Duodenal mucosa (tissue), 2 donors: ENCODE measurements around the gene RNLS.
A peak's percentile ranks its signal among the peaks of the same experiment; 100 is the strongest.

Source experiments
- H3K27ac ChIP-seq: one replicate; pipeline ENCODE4 v1.7.0; 2013; ENCODE audit warnings: low read depth, low read length
- H3K27me3 ChIP-seq, 2 donors: one replicate each; pipeline ENCODE4 v1.7.0; 2013; ENCODE audit warnings: low read length in 2 of 2, control low read depth in 1 of 2; ENCODE audit not compliant: insufficient read depth in 2 of 2, control insufficient read depth in 1 of 2
- H3K36me3 ChIP-seq, 2 donors: one replicate each; pipeline ENCODE4 v1.7.0; 2013; ENCODE audit warnings: low read length in 2 of 2, control low read depth in 1 of 2; ENCODE audit not compliant: insufficient read depth in 2 of 2, control insufficient read depth in 1 of 2
- H3K4me1 ChIP-seq, 2 donors: one replicate each; pipeline ENCODE4 v1.7.0; 2013; ENCODE audit warnings: low read length in 2 of 2, control low read depth in 1 of 2; ENCODE audit not compliant: insufficient read depth in 2 of 2, control insufficient read depth in 1 of 2
- H3K4me3 ChIP-seq, 2 donors: one replicate each; pipeline ENCODE4 v1.7.0; 2013; ENCODE audit warnings: low read length in 2 of 2, low read depth in 1 of 2
- H3K9ac ChIP-seq, 2 donors: one replicate each; pipeline ENCODE4 v1.7.0; 2013; ENCODE audit warnings: low read length in 2 of 2, low read depth in 1 of 2
- H3K9me3 ChIP-seq, 2 donors: one replicate each; pipeline ENCODE4 v1.7.0; 2013; ENCODE audit warnings: low read length in 2 of 2, control low read depth in 1 of 2; ENCODE audit not compliant: control insufficient read depth in 1 of 2

Gene RNLS

GRCh38 chr10:88404133-88404532 lies 179.0 kb downstream of the RNLS start:
- Histone ChIP-seq H3K4me3 (no peak overlapping the region), H3K4me1 (no peaks in the 10 kb centered on the region), H3K27me3 (no peaks in the 10 kb centered on the region), H3K27ac (no peak overlapping the region), H3K9me3 (peaks cover 2 to 4% of the 10 kb centered on the region in 2 donors), H3K36me3 (no peaks in the 10 kb centered on the region), H3K9ac (no peak overlapping the region)

- Histone ChIP-seq H3K4me3 (no peak overlapping the region), H3K27ac (no peak overlapping the region), H3K36me3 (no peaks in the 10 kb centered on the region), H3K27me3 (no peaks in the 10 kb centered on the region), H3K4me1 (no peaks in the 10 kb centered on the region), H3K9ac (no peak overlapping the region), H3K9me3 (peaks cover 2 to 4% of the 10 kb centered on the region in 2 donors)
Observed at GRCh38 chr10:88401671-88402347, 181.3 kb downstream of the RNLS start.

GRCh38 chr10:88399240-88399639 lies 183.9 kb downstream of the RNLS start:
- no peaks in the 10 kb centered on the region for H3K36me3 ChIP-seq
- H3K9ac ChIP-seq = no peak overlapping the region
- H3K9me3 ChIP-seq = peaks cover 5 to 8% of the 10 kb centered on the region in 2 donors
- H3K4me3 ChIP-seq = no peak overlapping the region
- H3K4me1 ChIP-seq = no peaks in the 10 kb centered on the region
- H3K27me3 ChIP-seq = no peaks in the 10 kb centered on the region
- H3K27ac ChIP-seq = no peak overlapping the region

GRCh38 chr10:88395677-88396076 lies 187.4 kb downstream of the RNLS start:
- peaks cover 6 to 10% of the 10 kb centered on the region in 2 donors for H3K4me1 ChIP-seq
- H3K9ac ChIP-seq = no peak overlapping the region
- H3K27me3 ChIP-seq = no peaks in the 10 kb centered on the region

GRCh38 chr10:88392222-88392621 lies 190.9 kb downstream of the RNLS start:
- Histone ChIP-seq H3K4me1 (peaks cover 22 to 38% of the 10 kb centered on the region in 2 donors), H3K36me3 (no peaks in the 10 kb centered on the region), H3K27me3 (no peaks in the 10 kb centered on the region), H3K9me3 (peaks cover 3 to 4% of the 10 kb centered on the region in 2 donors), H3K27ac (no peak overlapping the region), H3K9ac (no peak overlapping the region), H3K4me3 (no peak overlapping the region)

More at GRCh38 chr10:88395677-88396076, 187.4 kb downstream of the RNLS start:
- Histone ChIP-seq H3K4me3 (no peak overlapping the region), H3K36me3 (no peaks in the 10 kb centered on the region), H3K27ac (no peak overlapping the region), H3K9me3 (peaks cover 5 to 8% of the 10 kb centered on the region in 2 donors)

- Histone ChIP-seq H3K27me3 (no peaks in the 10 kb centered on the region), H3K27ac (no peak overlapping the region), H3K4me3 (no peak overlapping the region), H3K4me1 (peaks cover 43 to 58% of the 10 kb centered on the region in 2 donors), H3K9me3 (no peaks in the 10 kb centered on the region), H3K9ac (no peak overlapping the region), H3K36me3 (no peaks in the 10 kb centered on the region)
Observed at GRCh38 chr10:88390041-88390440, 193.1 kb downstream of the RNLS start.

- H3K27ac ChIP-seq = no peak overlapping the region
- no peak overlapping the region for H3K9ac ChIP-seq
- no peak overlapping the region for H3K4me3 ChIP-seq
- no peaks in the 10 kb centered on the region for H3K36me3 ChIP-seq
- no peaks in the 10 kb centered on the region for H3K27me3 ChIP-seq
- H3K9me3 ChIP-seq = no peaks in the 10 kb centered on the region
- peaks cover 49 to 64% of the 10 kb centered on the region in 2 donors for H3K4me1 ChIP-seq
Observed at GRCh38 chr10:88389456-88389855, 193.7 kb downstream of the RNLS start.

GRCh38 chr10:88388324-88388723 lies 194.8 kb downstream of the RNLS start:
- no peak overlapping the region for H3K27ac ChIP-seq

GRCh38 chr10:88386821-88387773 lies 196.0 kb downstream of the RNLS start:
- peak overlapping the region; percentile 78 for H3K27ac ChIP-seq
- H3K4me3 ChIP-seq = peak overlapping the region; percentile 21 to 53
- peaks cover 49 to 60% of the 10 kb centered on the region in 2 donors for H3K4me1 ChIP-seq
- H3K9me3 ChIP-seq = no peaks in the 10 kb centered on the region
- no peaks in the 10 kb centered on the region for H3K36me3 ChIP-seq
- no peaks in the 10 kb centered on the region for H3K27me3 ChIP-seq
- peak overlapping the region; percentile 35 to 40 for H3K9ac ChIP-seq

More at GRCh38 chr10:88388324-88388723, 194.8 kb downstream of the RNLS start:
- Histone ChIP-seq H3K27me3 (no peaks in the 10 kb centered on the region), H3K9ac (no peak overlapping the region), H3K4me1 (peaks cover 53 to 66% of the 10 kb centered on the region in 2 donors), H3K9me3 (no peaks in the 10 kb centered on the region), H3K36me3 (no peaks in the 10 kb centered on the region), H3K4me3 (no peak overlapping the region)

GRCh38 chr10:88386204-88386788 lies 196.8 kb downstream of the RNLS start:
- Histone ChIP-seq H3K27ac (peak overlapping the region; percentile 78), H3K9me3 (no peaks in the 10 kb centered on the region), H3K36me3 (no peaks in the 10 kb centered on the region), H3K4me1 (peaks cover 47 to 56% of the 10 kb centered on the region in 2 donors), H3K9ac (peak overlapping the region; percentile 35 to 40), H3K4me3 (peak overlapping the region; percentile 21 to 53), H3K27me3 (no peaks in the 10 kb centered on the region)
